Epithelial cell of proximal tubule (primary cell): ENCODE results near the gene SPRR3. TPM values are rescaled to one million over a fixed set of nuclear protein-coding genes. Genes with fewer than 3 reads are reported as not detected.

ENCODE experiments used
- DNase-seq: peaks from one replicate; pipeline ENCODE4 v3.0.0-alpha.2; 2011; ENCODE audit warnings: low read depth
- H3K4me3 ChIP-seq: 2 replicates; pipeline ENCODE4 v1.5.1; 2011; ENCODE audit warnings: low read depth, mild to moderate bottlenecking, low read length
- total RNA-seq: library from RNA; depleted of rRNA; stranded (reverse); fragments of >200 nt; gene quantifications from 2 replicates; pipeline ENCODE4 v1.2.3, GENCODE V29; 2015
- TF ChIP-seq, protein P1 (sequence below): conservative IDR thresholded peaks from 2 replicates; pipeline ENCODE4 v1.5.1; 2012; ENCODE audit warnings: low read depth, mild to moderate bottlenecking, low read length

Gene SPRR3
- total RNA-seq, 1 donor from 2014 or later = not detected

DNA sequence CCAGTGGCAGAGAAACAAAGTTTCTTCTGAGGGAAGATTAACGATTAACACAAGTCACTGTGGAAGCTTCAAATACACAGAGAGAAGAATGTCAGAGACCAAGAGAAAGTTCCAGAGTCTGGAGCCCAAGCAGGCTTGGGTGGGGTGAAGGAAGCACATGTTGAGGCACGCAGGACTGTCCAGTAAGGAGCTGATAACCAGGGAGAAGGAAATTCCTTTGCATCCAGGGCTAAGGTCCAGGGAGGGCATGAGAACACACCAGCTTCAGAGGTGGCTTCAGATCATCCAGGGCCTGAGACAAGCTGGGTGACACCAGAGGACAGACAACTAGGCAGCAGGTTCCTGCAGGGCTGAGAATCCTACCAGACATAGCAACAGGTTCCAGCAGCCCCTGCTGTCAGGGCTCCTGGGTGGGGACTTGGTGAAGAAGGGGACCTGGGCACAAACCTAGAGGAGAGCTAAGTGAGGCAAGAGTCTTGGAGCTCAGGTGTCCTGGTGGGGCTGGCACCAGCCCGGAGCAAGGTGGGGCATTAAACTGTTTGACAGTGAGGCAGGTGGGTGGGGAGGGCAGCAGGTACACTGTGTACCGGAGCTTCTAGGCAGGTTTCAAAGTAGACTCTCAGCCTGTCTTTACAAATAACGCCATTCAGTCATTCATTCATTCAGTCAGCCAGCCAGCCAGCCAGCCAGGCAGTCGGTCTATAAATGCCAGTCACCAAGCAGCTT is 20.2 kb upstream of the SPRR3 start:
- TF ChIP-seq, protein P1, sequence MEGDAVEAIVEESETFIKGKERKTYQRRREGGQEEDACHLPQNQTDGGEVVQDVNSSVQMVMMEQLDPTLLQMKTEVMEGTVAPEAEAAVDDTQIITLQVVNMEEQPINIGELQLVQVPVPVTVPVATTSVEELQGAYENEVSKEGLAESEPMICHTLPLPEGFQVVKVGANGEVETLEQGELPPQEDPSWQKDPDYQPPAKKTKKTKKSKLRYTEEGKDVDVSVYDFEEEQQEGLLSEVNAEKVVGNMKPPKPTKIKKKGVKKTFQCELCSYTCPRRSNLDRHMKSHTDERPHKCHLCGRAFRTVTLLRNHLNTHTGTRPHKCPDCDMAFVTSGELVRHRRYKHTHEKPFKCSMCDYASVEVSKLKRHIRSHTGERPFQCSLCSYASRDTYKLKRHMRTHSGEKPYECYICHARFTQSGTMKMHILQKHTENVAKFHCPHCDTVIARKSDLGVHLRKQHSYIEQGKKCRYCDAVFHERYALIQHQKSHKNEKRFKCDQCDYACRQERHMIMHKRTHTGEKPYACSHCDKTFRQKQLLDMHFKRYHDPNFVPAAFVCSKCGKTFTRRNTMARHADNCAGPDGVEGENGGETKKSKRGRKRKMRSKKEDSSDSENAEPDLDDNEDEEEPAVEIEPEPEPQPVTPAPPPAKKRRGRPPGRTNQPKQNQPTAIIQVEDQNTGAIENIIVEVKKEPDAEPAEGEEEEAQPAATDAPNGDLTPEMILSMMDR = no peak
- H3K4me3 ChIP-seq = no peak overlapping the region
- no peak for DNase-seq

DNA sequence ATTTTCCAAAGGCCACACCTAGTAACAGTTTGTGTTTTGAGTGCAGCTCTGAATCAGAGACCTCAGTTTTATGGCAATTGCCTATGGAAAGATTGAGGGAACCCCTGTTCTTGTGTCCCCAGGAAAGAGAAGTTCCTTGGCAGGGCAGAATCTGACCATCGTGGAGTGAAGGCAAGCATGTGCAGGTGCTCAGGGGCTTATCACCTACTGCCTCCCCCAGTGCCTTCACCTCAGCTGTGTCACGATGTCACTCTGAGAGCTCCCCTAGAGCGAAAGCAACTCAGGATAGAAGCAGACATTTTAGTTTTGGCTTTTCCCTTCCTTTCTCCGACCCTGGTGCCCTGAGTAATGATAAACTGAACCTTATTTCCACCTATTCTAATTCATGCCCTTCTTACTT is 19.5 kb upstream of the SPRR3 start:
- TF ChIP-seq, protein P1 = no peak
- H3K4me3 ChIP-seq = no peak overlapping the region
- no peak for DNase-seq

DNA sequence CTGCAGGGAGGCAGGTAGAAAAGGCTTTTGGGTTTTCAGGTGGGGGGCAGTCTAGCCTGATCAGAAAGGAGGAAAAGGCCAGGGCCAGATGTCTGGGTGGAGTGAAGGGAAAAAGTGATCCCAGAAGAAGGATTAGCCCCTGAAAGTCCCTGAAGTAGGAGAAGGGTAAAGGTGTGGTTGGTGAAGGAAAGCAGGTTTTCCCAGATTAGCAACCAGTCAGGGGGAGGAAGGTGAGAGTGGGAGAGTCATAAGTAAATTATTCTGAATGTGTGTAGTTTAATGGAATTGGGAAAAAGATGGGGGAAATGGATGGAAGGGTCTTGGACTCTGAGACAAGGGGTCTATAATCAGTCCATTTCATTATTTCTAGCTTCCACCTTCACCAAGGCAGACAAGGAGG is 18.3 kb upstream of the SPRR3 start:
- H3K4me3 ChIP-seq = no peak overlapping the region
- DNase-seq = no peak
- TF ChIP-seq, protein P1 = no peak

DNA sequence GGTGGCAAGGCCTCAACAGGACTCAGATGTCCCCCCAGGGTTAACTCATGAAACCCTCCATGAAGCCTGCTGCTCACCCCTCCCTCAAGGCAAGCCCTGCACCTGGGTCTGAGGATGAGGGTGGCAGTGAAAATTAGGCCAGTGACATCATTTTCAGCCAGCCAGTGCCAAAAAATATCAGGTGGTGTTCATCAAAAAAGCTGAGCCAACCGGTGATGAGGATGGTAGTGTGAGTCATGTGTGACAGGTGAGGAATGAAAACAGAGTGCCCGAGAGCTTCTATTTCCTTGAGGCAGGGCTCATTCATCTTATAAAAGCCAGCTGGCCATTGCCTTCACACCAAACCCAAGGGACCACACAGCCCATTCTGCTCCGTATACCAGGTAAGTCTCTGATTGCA is 17.8 kb upstream of the SPRR3 start, which contains the start of gene SPRR1A:
SPRR1A (plus strand) TSS at position 339 of the 400 bp plus-strand sequence. CDS start 1,150 bp downstream, outside the sequence.
- TF ChIP-seq, protein P1 = no peak
- DNase-seq = no peak
- no peak within 1 kb of the TSS for H3K4me3 ChIP-seq

DNA sequence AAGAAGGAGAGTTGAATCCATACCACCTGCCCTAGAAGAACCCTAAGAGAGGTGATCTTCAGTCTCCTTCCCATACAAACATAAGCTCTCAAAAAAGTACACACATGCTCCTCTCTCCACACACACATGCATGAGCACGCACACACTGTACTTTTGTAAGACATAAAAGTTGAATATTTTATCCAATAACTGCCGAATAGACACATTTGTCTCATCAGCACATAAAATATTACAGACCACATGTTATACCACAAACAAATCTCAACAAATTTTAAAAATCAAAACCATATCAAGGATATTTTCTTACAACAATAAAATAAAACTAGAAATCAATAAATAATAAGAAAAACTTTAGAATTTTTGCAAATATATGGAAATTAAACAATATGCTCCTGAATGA is 15.0 kb upstream of the SPRR3 start:
- DNase-seq = no peak
- TF ChIP-seq, protein P1 = no peak

DNA sequence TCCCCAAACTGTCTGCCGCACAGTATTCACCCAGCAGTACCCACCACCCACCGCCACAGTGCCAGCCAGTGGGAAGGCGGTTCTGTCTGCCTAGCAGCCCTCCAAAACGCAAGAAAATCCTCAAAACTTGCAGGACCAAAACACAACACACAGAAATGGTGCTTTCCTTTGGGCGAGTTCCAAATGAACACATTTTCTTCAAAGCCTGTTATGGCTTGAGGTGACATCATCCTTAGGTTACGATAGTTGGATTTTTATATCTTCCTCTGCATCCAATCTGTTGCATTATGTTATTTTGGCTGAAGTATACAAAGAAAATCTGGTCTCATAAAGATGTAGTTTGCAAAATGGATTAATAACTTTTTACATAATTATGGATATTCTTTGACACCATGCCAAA is 8.4 kb upstream of the SPRR3 start:
- TF ChIP-seq, protein P1 = no peak
- H3K4me3 ChIP-seq = no peak overlapping the region
- DNase-seq = no peak

More for the DNA sequence above, 15.0 kb upstream of the SPRR3 start:
- no peak overlapping the region for H3K4me3 ChIP-seq

DNA sequence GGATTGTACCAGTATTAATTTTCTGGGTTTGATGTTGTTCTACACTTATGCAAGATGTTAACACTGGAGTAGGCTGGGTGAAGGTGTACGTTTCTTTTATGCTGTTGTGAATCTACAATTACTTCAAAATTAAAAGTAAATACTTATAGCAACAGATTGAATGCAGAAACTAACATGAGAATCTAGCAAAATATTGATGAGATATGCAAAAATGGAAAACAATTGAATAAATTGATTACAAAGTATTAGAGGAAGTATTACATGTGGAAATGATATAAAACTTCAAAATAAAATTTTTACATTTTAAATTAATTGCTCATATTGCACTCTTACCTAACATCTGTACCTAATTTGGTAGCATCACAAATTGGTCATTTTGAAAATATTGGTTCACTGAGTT is 5.7 kb upstream of the SPRR3 start:
- DNase-seq = no peak
- no peak overlapping the region for H3K4me3 ChIP-seq
- TF ChIP-seq, protein P1 = no peak
